HUES48 (cell line): ENCODE measurements around the gene CCDC134.

Experiments
- H3K27ac ChIP-seq: one replicate; pipeline ENCODE4 v1.7.0; 2013; ENCODE audit warnings: low read depth, low read length, inconsistent platforms
- H3K27me3 ChIP-seq: 2 replicates; pipeline ENCODE4 v1.6.1; 2013; ENCODE audit warnings: mild to moderate bottlenecking, low read length; ENCODE audit not compliant: control insufficient read depth, insufficient read depth
- H3K36me3 ChIP-seq: 2 replicates; pipeline ENCODE4 v1.6.1; 2013; ENCODE audit warnings: low read length; ENCODE audit not compliant: control insufficient read depth, insufficient read depth
- H3K4me1 ChIP-seq: 2 replicates; pipeline ENCODE4 v1.6.1; 2013; ENCODE audit warnings: mild to moderate bottlenecking, low read length; ENCODE audit not compliant: control insufficient read depth, insufficient read depth
- H3K4me3 ChIP-seq: 2 replicates; pipeline ENCODE4 v1.5.1; 2013; ENCODE audit warnings: mild to moderate bottlenecking, low read depth, low read length
- H3K9ac ChIP-seq: 2 replicates; pipeline ENCODE4 v1.6.1; 2013; ENCODE audit warnings: mild to moderate bottlenecking, low read depth, low read length, moderate library complexity
- H3K9me3 ChIP-seq: 2 replicates; pipeline ENCODE4 v1.6.1; 2013; ENCODE audit warnings: low read length; ENCODE audit not compliant: control insufficient read depth, insufficient read depth

The CCDC134 gene

GRCh38 chr22:41793871-41794270 is 6.6 kb upstream of the CCDC134 start:
- Histone ChIP-seq H3K4me1 (no peaks in the 10 kb centered on the region; the same call in 1 of the 2 replicates), H3K27me3 (no peaks in the 10 kb centered on the region), H3K27ac (no peak overlapping the region), H3K4me3 (no peak overlapping the region), H3K36me3 (no peaks in the 10 kb centered on the region), H3K9ac (no peak overlapping the region), H3K9me3 (no peaks in the 10 kb centered on the region)

- Histone ChIP-seq H3K9ac (no peak overlapping the region), H3K9me3 (no peaks in the 10 kb centered on the region), H3K27ac (no peak overlapping the region), H3K36me3 (no peaks in the 10 kb centered on the region), H3K4me1 (peaks cover 19% of the 10 kb centered on the region), H3K27me3 (no peaks in the 10 kb centered on the region), H3K4me3 (no peak overlapping the region)
Measured at GRCh38 chr22:41798736-41799135, 1.7 kb upstream of the CCDC134 start.

DNA sequence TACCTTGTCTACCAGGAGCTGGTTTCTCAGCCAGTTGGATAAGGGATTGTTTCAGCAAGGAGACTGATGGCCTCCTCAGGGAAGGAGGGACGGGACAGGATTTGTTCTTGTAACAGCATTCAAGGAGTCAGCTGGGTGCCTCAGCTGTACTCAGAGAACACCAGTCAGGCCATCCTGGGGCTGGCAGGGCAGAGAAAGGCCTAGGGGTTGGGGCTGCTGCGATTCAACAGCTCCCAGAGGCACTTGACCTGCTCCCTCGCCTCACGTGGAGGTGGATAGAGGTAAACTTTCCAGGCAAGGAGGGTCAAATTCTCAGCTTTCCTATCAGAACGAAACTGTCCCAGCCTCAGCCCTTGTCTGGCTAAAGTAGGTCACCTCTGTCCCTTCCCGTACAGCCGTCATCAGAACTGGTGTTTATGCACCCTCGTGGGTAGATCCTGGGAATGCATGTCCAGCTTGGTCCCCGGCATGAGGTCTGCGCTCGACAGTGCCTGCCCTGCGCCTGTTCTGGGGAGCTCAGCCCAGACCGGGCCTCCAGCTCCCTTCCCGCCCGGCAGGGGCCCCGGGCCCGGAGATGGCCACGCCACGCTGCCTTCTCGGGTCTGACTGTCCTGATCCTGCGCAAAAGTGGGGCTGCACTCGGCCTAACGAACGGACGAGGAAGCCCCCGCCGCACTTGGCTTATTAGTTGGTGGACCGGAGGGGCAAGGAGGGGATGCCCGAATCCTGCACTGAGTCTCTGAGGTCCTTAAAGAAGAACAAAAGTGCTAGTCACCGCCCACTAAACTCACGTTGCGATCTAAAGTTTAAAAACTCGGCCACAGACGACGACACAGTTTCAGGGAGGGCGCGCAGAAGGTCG is 762 bp upstream of the CCDC134 start:
- no peaks in the 10 kb centered on the region for H3K27me3 ChIP-seq
- H3K4me1 ChIP-seq, result peaks cover 19% of the 10 kb centered on the region
- peak overlapping the region; percentile 74 for H3K9ac ChIP-seq
- H3K4me3 ChIP-seq, result peak overlapping the region; percentile 82
- no peaks in the 10 kb centered on the region for H3K9me3 ChIP-seq
- peak overlapping the region; percentile 95 for H3K27ac ChIP-seq
- no peaks in the 10 kb centered on the region for H3K36me3 ChIP-seq

DNA sequence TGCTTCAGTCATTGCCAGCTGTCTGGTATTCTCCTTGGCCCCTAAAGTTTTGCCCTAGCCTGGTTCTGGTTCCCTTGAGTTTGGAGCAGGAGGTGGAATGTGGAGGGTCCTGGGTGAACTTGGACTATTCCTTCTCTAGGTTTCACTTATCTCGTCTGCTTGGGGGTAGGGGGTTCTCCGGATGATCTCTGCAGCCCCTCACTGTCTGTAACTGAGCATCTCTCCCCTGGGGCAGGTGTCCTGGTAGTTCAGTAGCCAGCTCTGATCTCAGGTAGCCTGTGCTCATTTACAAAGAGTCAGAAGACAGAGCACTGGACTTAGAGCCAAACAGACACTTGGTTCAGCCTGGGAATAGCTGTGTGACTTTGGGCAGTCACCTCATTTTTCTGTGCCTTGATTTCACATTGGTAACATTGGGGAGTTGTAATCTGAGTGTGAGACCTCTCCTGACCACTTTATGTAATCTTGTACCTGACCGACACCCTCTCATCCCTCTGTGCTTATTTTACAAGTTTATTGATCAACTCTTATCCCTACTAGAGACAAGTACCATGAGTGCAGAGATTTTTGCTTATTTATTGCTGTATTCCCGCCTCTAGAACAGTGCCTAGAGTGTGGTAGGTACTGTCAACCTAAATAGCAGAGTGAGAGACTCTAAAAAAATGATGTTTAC is 804 bp downstream of the CCDC134 start:
- Histone ChIP-seq H3K36me3 (no peaks in the 10 kb centered on the region), H3K4me3 (peak overlapping the region; percentile 82), H3K9ac (peak overlapping the region; percentile 74), H3K9me3 (no peaks in the 10 kb centered on the region), H3K27ac (peak overlapping the region; percentile 95), H3K27me3 (no peaks in the 10 kb centered on the region), H3K4me1 (peaks cover 19% of the 10 kb centered on the region)

GRCh38 chr22:41801886-41802285 is 1.4 kb downstream of the CCDC134 start:
- Histone ChIP-seq H3K27ac (no peak overlapping the region), H3K9ac (no peak overlapping the region), H3K9me3 (no peaks in the 10 kb centered on the region), H3K4me1 (peaks cover 19% of the 10 kb centered on the region), H3K36me3 (no peaks in the 10 kb centered on the region), H3K27me3 (no peaks in the 10 kb centered on the region), H3K4me3 (peak overlapping the region; percentile 82)

DNA sequence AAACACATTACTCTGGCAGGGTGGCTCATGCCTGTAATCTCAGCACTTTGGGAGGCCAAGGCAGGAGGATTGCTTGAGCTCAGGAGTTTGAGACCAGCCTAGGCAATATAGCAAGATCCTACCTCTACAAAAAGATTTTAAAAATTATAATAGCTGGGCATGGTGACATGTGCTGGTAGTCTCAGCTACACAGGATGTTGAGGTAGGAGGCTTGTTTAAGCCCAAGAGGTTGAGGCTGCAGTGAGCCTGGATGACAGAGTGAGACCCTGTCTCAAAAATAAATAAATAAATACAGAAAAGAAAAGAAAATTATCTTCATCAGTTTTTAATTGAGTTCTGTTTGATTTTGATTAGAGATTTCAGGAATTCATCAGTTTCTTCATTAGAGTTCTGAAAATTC is 5.2 kb downstream of the CCDC134 start:
- Histone ChIP-seq H3K36me3 (peaks cover 16% of the 10 kb centered on the region), H3K4me1 (peaks cover 6% of the 10 kb centered on the region; the same call in 1 of the 2 replicates), H3K4me3 (no peak overlapping the region), H3K9me3 (no peaks in the 10 kb centered on the region), H3K27ac (no peak overlapping the region), H3K27me3 (no peaks in the 10 kb centered on the region), H3K9ac (no peak overlapping the region)

DNA sequence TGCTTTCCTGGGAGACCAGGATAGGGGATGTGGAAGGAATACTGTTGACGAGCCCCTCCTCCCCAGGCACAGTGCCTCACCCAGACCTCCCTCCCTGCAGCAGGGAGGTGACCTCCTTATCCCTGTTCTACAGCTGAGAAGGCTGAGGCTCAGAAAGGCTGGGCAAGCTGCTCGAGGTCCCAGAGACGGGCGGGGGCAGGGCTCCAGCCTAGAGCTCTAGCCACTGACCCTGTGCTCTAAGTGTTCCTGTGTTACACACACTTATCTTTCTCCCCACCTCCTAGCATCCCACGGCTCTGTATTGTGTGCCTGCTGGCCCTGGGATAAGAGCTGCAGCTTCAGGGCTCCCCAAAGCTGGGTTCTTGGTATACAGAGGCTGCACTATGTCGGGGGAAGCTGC is 7.9 kb downstream of the CCDC134 start:
- H3K27ac ChIP-seq, result no peak overlapping the region
- H3K27me3 ChIP-seq, result no peaks in the 10 kb centered on the region
- no peak overlapping the region for H3K4me3 ChIP-seq
- H3K36me3 ChIP-seq, result peaks cover 35% of the 10 kb centered on the region
- no peaks in the 10 kb centered on the region for H3K9me3 ChIP-seq
- no peak overlapping the region for H3K9ac ChIP-seq
- no peaks in the 10 kb centered on the region for H3K4me1 ChIP-seq

DNA sequence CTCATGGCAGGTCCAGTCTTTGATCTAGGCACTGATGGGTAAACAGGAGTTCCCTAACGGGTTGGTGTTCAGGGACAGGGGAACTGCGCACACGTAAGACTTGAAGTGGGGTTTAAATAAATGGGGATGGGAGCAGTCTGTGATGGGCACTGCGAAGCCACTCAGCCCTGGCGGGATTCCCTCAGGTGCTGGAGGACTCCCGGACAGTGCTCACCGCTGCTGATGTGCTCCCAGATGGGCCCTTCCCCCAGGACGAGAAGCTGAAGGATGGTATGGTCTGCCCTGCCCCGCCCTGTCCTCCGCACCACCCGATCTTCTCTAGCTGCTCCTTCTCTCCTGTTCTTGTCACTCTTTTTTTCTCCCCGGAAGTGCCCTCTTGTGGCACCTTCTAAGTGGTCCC is 9.5 kb downstream of the CCDC134 start:
- Histone ChIP-seq H3K27me3 (no peaks in the 10 kb centered on the region), H3K9ac (no peak overlapping the region), H3K27ac (no peak overlapping the region), H3K4me1 (no peaks in the 10 kb centered on the region), H3K9me3 (no peaks in the 10 kb centered on the region), H3K36me3 (peaks cover 46% of the 10 kb centered on the region), H3K4me3 (no peak overlapping the region)

- no peak overlapping the region for H3K27ac ChIP-seq
Measured at GRCh38 chr22:41812805-41813545, 12.5 kb downstream of the CCDC134 start.

DNA sequence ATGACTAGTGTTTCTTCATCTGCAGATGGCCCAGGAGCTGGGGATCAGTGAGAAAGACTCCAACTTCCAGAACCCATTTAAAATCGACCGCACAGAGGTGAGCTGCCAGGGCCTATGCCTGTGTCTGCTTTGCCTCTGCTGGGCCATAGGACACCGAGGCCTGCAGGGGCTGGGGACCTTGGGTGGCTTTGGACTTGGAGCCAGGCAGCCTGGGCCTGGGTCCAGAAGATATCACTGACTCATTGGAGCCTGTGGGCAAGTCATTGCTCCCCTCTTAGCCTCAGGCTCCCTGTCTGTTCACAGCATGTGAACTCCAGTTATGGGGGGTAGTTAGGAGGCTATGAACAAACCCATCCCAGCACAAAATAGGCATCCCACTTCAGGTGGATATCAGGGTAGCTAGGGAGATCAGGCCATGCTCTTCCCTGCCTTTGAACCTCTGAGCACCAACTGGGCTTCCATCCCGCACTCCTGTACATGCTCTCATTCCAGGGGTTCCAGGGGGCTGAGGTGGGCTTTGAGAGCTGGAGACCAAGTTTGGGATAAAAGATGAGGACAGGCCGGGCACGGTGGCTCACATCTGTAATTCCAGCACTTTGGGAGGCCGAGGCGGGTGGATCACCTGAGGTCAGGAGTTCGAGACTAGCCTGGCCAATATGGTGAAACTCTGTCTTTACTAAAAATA is 13.4 kb downstream of the CCDC134 start:
- Histone ChIP-seq H3K9me3 (no peaks in the 10 kb centered on the region), H3K4me3 (no peak overlapping the region), H3K36me3 (peaks cover 63% of the 10 kb centered on the region)

More at GRCh38 chr22:41812805-41813545, 12.5 kb downstream of the CCDC134 start:
- Histone ChIP-seq H3K36me3 (peaks cover 59% of the 10 kb centered on the region), H3K9me3 (no peaks in the 10 kb centered on the region), H3K4me1 (no peaks in the 10 kb centered on the region), H3K27me3 (no peaks in the 10 kb centered on the region), H3K4me3 (no peak overlapping the region), H3K9ac (no peak overlapping the region)

More for the DNA sequence above, 13.4 kb downstream of the CCDC134 start:
- H3K27me3 ChIP-seq, result no peaks in the 10 kb centered on the region
- H3K9ac ChIP-seq, result no peak overlapping the region
- H3K4me1 ChIP-seq, result no peaks in the 10 kb centered on the region
- H3K27ac ChIP-seq, result no peak overlapping the region
